Measurements from ENCODE around the gene EYS.
"Not testable (repeated sequence)": the region's sequence is repeated elsewhere in the genome, so short reads cannot be mapped to it uniquely, and the experiment has no call there.

The EYS gene

GRCh38 chr6:65631711-65632110, 75.3 kb downstream of the EYS start:
- no peak for DNase-seq

- not testable (repeated sequence) for DNase-seq
Observed at GRCh38 chr6:65627434-65627999, 79.5 kb downstream of the EYS start.

GRCh38 chr6:65627015-65627414, 80.0 kb downstream of the EYS start:
- DNase-seq, result no peak

GRCh38 chr6:65623566-65623965, 83.5 kb downstream of the EYS start:
- no peak for DNase-seq

GRCh38 chr6:65610746-65611145, 96.3 kb downstream of the EYS start:
- DNase-seq, result no peak

GRCh38 chr6:65595540-65595939, 111.5 kb downstream of the EYS start:
- no peak for DNase-seq

- DNase-seq, result no peak
Observed at GRCh38 chr6:65570340-65570739, 136.7 kb downstream of the EYS start.

- DNase-seq, result no peak
Observed at GRCh38 chr6:65569505-65569904, 137.5 kb downstream of the EYS start.

GRCh38 chr6:65569056-65569455, 138.0 kb downstream of the EYS start:
- DNase-seq, result not testable (repeated sequence)

- no peak for DNase-seq
Observed at GRCh38 chr6:65566117-65566516, 140.9 kb downstream of the EYS start.

- DNase-seq, result no peak
Observed at GRCh38 chr6:65558071-65558470, 149.0 kb downstream of the EYS start.

GRCh38 chr6:65557224-65557623, 149.8 kb downstream of the EYS start:
- DNase-seq, result no peak

- no peak for DNase-seq
Observed at GRCh38 chr6:65546894-65547293, 160.1 kb downstream of the EYS start.

GRCh38 chr6:65545920-65546319, 161.1 kb downstream of the EYS start:
- no peak for DNase-seq

GRCh38 chr6:65538644-65539043, 168.4 kb downstream of the EYS start:
- no peak for DNase-seq

- no peak for DNase-seq
Observed at GRCh38 chr6:65537600-65537999, 169.4 kb downstream of the EYS start.

GRCh38 chr6:65531533-65531932, 175.5 kb downstream of the EYS start:
- no peak for DNase-seq

GRCh38 chr6:65524232-65524631, 182.8 kb downstream of the EYS start:
- DNase-seq, result no peak

- no peak for DNase-seq
Observed at GRCh38 chr6:65505736-65506135, 201.3 kb downstream of the EYS start.

- DNase-seq, result no peak
Observed at GRCh38 chr6:65501045-65501444, 206.0 kb downstream of the EYS start.

- not testable (repeated sequence) for DNase-seq
Observed at GRCh38 chr6:65483652-65484051, 223.4 kb downstream of the EYS start.

- no peak for DNase-seq
Observed at GRCh38 chr6:65469650-65470049, 237.4 kb downstream of the EYS start.

GRCh38 chr6:65468307-65468706, 238.7 kb downstream of the EYS start:
- no peak for DNase-seq

- no peak for DNase-seq
Observed at GRCh38 chr6:65461121-65461520, 245.9 kb downstream of the EYS start.

- DNase-seq, result no peak
Observed at GRCh38 chr6:65452333-65452732, 254.7 kb downstream of the EYS start.

- no peak for DNase-seq
Observed at GRCh38 chr6:65450451-65450850, 256.6 kb downstream of the EYS start.
